Esophagus squamous epithelium (tissue), 5 donors: ENCODE measurements around the gene RASA1. TPM values are rescaled to one million over a fixed set of nuclear protein-coding genes. Genes with fewer than 3 reads are reported as not detected.
A peak's percentile ranks its signal among the peaks of the same experiment; 100 is the strongest.

Experiments
- DNase-seq: peaks from one replicate; lab custom pipeline; 2025; lab: John Stamatoyannopoulos, UW
- H3K27ac ChIP-seq, 4 donors: fragments of 200-600 bp; sonication (generic); one replicate each; pipeline ENCODE4 v1.5.1; 2016 to 2019; ENCODE audit warnings: mild to moderate bottlenecking in 1 of 4
- H3K27me3 ChIP-seq, 4 donors: fragments of 200-600 bp; sonication (generic); 1 replicate in 3 of 4; 2 replicates in 1 of 4; pipeline versions ENCODE4 v1.5.1 to v1.6.0; 2017 to 2021; ENCODE audit warnings: antibody characterized with exemption in 1 of 4
- H3K36me3 ChIP-seq, 3 donors: fragments of 200-600 bp; sonication (generic); one replicate each; pipeline ENCODE4 v1.5.1; 2016 to 2019
- H3K4me1 ChIP-seq, 3 donors: fragments of 200-600 bp; sonication (generic); one replicate each; pipeline ENCODE4 v1.5.1; 2017 to 2019
- H3K4me3 ChIP-seq, 4 donors: fragments of 200-600 bp; sonication (generic); 1 replicate in 3 of 4; 2 replicates in 1 of 4; pipeline ENCODE4 v1.5.1; 2016 to 2019; ENCODE audit warnings: mild to moderate bottlenecking in 2 of 4, moderate library complexity in 1 of 4
- H3K9me3 ChIP-seq, 3 donors: fragments of 200-600 bp; sonication (generic); one replicate each; pipeline ENCODE4 v1.5.1; 2016 to 2019
- CTCF ChIP-seq, 6 experiments: fragments of 450-650 bp in 4 of 6; fragments of 200-600 bp in 2 of 6; sonication (generic) in 2 of 6; IDR thresholded peaks; one replicate each; pipeline ENCODE4 v1.5.1; 2016 to 2019; ENCODE audit warnings: antibody characterized with exemption in 6 of 6, mild to moderate bottlenecking in 4 of 6, moderate library complexity in 4 of 6
- POLR2A ChIP-seq, 4 donors: fragments of 450-650 bp; IDR thresholded peaks; one replicate each; pipeline ENCODE4 v1.6.1; 2017; ENCODE audit warnings: antibody characterized with exemption in 4 of 4, mild to moderate bottlenecking in 4 of 4, moderate library complexity in 3 of 4
- WGBS, 2 donors: methylation state at CpG; one replicate each; pipeline ENCODE4 v1.1.5; 2018; 5-methylcytosine and 5-hydroxymethylcytosine counted together
- intact Hi-C: fragments of 100-400 bp; cut with DNase I; formaldehyde crosslinking; loops from one replicate; pipeline ENCODE4 v1.15.0; 2022
- total RNA-seq, 4 donors: library from RNA; depleted of rRNA; stranded (reverse); fragments of >200 nt; gene quantifications; one replicate each; pipeline ENCODE4 v1.1.0, GENCODE V29; 2016
- donor health status: DM: yes; HTN: yes; CAD: no.

Gene RASA1
- total RNA-seq, 4 donors from 2014 or later: 14.6 to 30.2 (median 26.5) TPM

DNA sequence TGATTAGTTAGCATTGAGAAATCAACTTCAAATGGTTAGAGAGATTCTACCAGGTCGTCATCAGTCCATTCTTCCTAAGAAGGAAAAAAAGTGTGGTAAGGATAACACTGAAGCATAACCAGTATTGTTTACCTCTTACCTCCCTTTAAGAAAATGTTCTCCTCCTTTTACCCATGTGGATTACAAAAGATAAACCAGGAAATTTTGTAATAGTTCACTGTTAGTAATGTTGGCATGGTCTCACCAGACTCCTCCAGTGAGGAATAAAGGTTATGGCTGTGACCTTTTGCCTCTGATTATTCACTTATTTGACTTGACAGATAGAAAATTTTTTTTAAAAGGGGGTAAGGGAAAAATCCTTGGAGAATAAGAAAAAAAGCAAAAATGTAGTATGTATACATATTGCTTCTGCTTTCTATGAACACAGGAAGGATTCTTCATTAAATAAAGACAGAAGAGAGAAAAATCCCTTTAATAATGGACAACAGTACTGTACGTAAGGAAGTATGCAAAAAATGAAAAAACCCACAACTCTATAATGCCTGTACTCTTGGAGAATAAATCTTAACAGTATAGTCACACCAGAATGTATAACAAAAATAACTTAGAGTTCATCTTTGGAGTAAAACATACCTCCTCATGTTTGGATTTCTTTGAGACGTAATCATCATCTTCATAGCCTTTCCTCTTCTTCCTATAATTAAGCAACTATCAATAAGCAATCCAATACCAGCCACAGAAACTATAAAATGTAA lies 126.9 kb downstream of the RASA1 start:
- 78 to 89% methylated on average over 3 of the region's 3 CpGs for WGBS, 2 donors
- H3K9me3 ChIP-seq: no peaks in the 10 kb centered on the region
- DNase-seq: no peak
- no peaks in the 10 kb centered on the region for H3K27me3 ChIP-seq
- H3K27ac ChIP-seq: no peak overlapping the region
- H3K4me3 ChIP-seq: no peak overlapping the region
- H3K36me3 ChIP-seq: peaks cover 13 to 100% (median 27%) of the 10 kb centered on the region in 3 donors
- TF ChIP-seq CTCF (IDR thresholded peaks at IDR 0.05): no peak
- no peak for TF ChIP-seq POLR2A (IDR thresholded peaks at IDR 0.05)
- H3K4me1 ChIP-seq: peaks cover 0 to 4% (median 0%) of the 10 kb centered on the region in 3 donors
- intact Hi-C loops: no loop called here

DNA sequence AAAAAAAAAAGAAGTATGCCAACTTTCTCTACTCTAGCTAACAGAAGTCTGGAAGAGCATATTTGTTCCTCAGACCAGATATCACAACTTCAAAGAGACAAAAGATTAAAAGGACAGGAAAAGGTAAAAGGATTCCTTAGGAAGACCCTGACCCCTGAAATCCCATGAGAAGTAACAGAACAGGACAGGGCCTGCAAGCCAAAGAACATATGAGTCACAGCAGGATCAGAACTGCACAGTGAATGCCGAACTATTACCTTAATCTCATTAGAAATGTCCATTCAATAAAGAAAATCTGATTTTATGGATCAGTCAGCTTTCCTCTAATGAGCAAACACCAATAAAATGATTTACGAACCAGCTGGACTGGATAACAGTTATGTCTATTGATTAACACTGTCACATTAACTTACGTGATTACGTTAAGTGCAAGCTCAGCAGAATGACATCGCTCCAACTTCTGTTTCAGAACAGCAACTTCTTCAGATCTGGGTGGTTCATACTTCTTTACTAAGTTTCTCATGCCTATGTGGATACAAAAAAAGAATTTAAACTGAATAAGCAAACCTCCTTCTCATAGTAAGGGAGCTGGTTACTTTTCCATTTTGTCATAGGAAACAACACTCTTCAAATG lies 131.4 kb downstream of the RASA1 start:
- Histone ChIP-seq H3K36me3 (peaks cover 7 to 96% (median 28%) of the 10 kb centered on the region in 3 donors), H3K27me3 (no peaks in the 10 kb centered on the region), H3K27ac (peak overlapping the region in 1 of 4 donors; percentile 17), H3K4me3 (no peak overlapping the region), H3K9me3 (no peaks in the 10 kb centered on the region), H3K4me1 (peaks cover 0 to 11% (median 3%) of the 10 kb centered on the region in 3 donors)
- TF ChIP-seq POLR2A (IDR thresholded peaks at IDR 0.05) (no peak), CTCF (IDR thresholded peaks at IDR 0.05) (no peak)
- DNase-seq: no peak
- intact Hi-C loops: no loop called here
- WGBS, 2 donors: 75 to 81% methylated on average over 5 of the region's 5 CpGs

GRCh38 chr5:87399720-87400119 lies 132.0 kb downstream of the RASA1 start:
- peaks cover 0 to 11% (median 3%) of the 10 kb centered on the region in 3 donors for H3K4me1 ChIP-seq
- H3K4me3 ChIP-seq: no peak overlapping the region
- no peak for DNase-seq
- intact Hi-C loops: no loop called here
- 48 to 53% methylated on average over 2 of the region's 2 CpGs for WGBS, 2 donors
- no peaks in the 10 kb centered on the region for H3K27me3 ChIP-seq
- no peaks in the 10 kb centered on the region for H3K9me3 ChIP-seq
- peak overlapping the region in 1 of 4 donors; percentile 40 for H3K27ac ChIP-seq
- TF ChIP-seq CTCF (IDR thresholded peaks at IDR 0.05) (no peak), POLR2A (IDR thresholded peaks at IDR 0.05) (no peak)
- H3K36me3 ChIP-seq: peaks cover 7 to 96% (median 29%) of the 10 kb centered on the region in 3 donors

GRCh38 chr5:87400305-87400899 lies 132.7 kb downstream of the RASA1 start:
- peaks cover 7 to 96% (median 29%) of the 10 kb centered on the region in 3 donors for H3K36me3 ChIP-seq
- no peaks in the 10 kb centered on the region for H3K9me3 ChIP-seq
- intact Hi-C loops: no loop called here
- peak overlapping the region in 1 of 4 donors; percentile 4 for H3K27ac ChIP-seq
- 57 to 58% methylated on average over 4 of the region's 4 CpGs for WGBS, 2 donors
- H3K27me3 ChIP-seq: no peaks in the 10 kb centered on the region
- no peak for DNase-seq
- H3K4me1 ChIP-seq: peaks cover 0 to 11% (median 3%) of the 10 kb centered on the region in 3 donors
- TF ChIP-seq CTCF (IDR thresholded peaks at IDR 0.05): peak in 5 of 6 experiments; percentile 48 to 73 (median 66)
- TF ChIP-seq POLR2A (IDR thresholded peaks at IDR 0.05): no peak
- no peak overlapping the region for H3K4me3 ChIP-seq

DNA sequence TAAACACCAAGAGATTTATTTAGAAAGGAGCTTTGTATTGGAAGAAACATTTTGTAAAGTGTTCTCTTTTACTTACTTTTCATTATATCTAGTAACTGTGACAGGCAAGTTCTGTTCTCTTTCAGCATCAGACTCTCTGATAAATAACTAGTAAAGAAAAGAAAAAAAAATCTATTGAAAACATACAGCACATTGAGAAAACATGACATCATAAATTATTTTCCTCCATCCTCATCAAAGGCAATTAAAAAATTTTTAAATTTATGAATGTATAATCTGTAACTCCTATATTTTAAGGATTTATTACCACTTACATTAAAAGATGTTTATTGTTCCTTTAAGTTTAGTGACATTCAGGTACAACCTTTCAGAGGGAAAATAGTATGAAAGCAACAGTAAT lies 133.9 kb downstream of the RASA1 start:
- no peak for TF ChIP-seq CTCF (IDR thresholded peaks at IDR 0.05)
- Histone ChIP-seq H3K4me1 (peaks cover 0 to 11% (median 3%) of the 10 kb centered on the region in 3 donors), H3K4me3 (no peak overlapping the region), H3K27ac (no peak overlapping the region), H3K9me3 (no peaks in the 10 kb centered on the region), H3K27me3 (no peaks in the 10 kb centered on the region), H3K36me3 (peaks cover 7 to 96% (median 19%) of the 10 kb centered on the region in 3 donors)
- intact Hi-C loops: no loop called here
- no peak for DNase-seq
